ENCODE data around the gene NRDE2. TPM values are rescaled to one million over a fixed set of nuclear protein-coding genes. Genes with fewer than 3 reads are reported as not detected.
"Not testable (repeated sequence)": the region's sequence is repeated elsewhere in the genome, so short reads cannot be mapped to it uniquely, and the experiment has no call there.

NRDE2 gene
- total RNA-seq, 1 experiment from 2014 or later: 16.5 TPM

GRCh38 chr14:90235179-90235976, 96.4 kb downstream of the NRDE2 start:
- CTCF ChIA-PET: interaction anchor here (0.7 to 1.0 kb wide), 2 partner anchors 22 to 262 kb away, joined by 3 read pairs; no protein-coding TSS in a partner anchor
- peak; percentile 91 for ATAC-seq
- H3K36me3 ChIP-seq (ENCODE audit: control insufficient read depth, insufficient read depth, low read length): no peaks in the 10 kb centered on the region
- DNase-seq (ENCODE audit: low read depth, low spot score): peak; percentile 60
- in situ Hi-C loops (cut with HindIII; ENCODE audit: low pct_unique_long_range_greater_than_20kb, low sequenced_read_pairs) (no loop called here), intact Hi-C loops (cut with micrococcal nuclease; ENCODE audit: unreplicated experiment) (loop anchor here (2.0 to 5.0 kb wide), 2 partner anchors 123 to 263 kb away; no protein-coding TSS in a partner anchor)
- no peaks in the 10 kb centered on the region for H3K27me3 ChIP-seq (ENCODE audit: control insufficient read depth, insufficient read depth, low read length)
- peaks cover 7% of the 10 kb centered on the region for H3K9me3 ChIP-seq (ENCODE audit: control insufficient read depth, insufficient read depth, low read depth, low read length)
- no peaks in the 10 kb centered on the region for H3K4me1 ChIP-seq (ENCODE audit: control insufficient read depth, insufficient read depth, low read length)
- no peak overlapping the region for H3K4me3 ChIP-seq (ENCODE audit: low read depth in 2 of 2, low read length in 2 of 2)
- TF ChIP-seq SIN3A (IDR thresholded peaks at IDR 0.05; ENCODE audit: borderline replicate concordance, insufficient read depth, low read depth, low read length): no peak
- TF ChIP-seq REST (IDR thresholded peaks at IDR 0.05; ENCODE audit: insufficient read depth in 1 of 2, low read depth in 2 of 2, low read length in 1 of 2): no peak
- TF ChIP-seq TCF7L2 (IDR thresholded peaks at IDR 0.05; ENCODE audit: low read depth, low read length): no peak
- TF ChIP-seq CTCF (IDR thresholded peaks at IDR 0.05): peak; percentile 91
- no peak for TF ChIP-seq POLR2AphosphoS5 (IDR thresholded peaks at IDR 0.05; ENCODE audit: low read depth, low read length)
- H3K27ac ChIP-seq (ENCODE audit: low read length): no peak overlapping the region
- no TSS peak for BruUV-seq (replicated peaks)
- POLR2A ChIA-PET: no interaction called here

GRCh38 chr14:90229942-90230341, 101.8 kb downstream of the NRDE2 start:
- BruUV-seq (replicated peaks); H3K4me1 ChIP-seq (ENCODE audit: control insufficient read depth, insufficient read depth, low read length); H3K27ac ChIP-seq (ENCODE audit: low read length); CTCF ChIA-PET; H3K27me3 ChIP-seq (ENCODE audit: control insufficient read depth, insufficient read depth, low read length); H3K4me3 ChIP-seq (ENCODE audit: low read depth in 2 of 2, low read length in 2 of 2); POLR2A ChIA-PET; H3K9me3 ChIP-seq (ENCODE audit: control insufficient read depth, insufficient read depth, low read depth, low read length); ATAC-seq; in situ Hi-C loops (cut with HindIII; ENCODE audit: low pct_unique_long_range_greater_than_20kb, low sequenced_read_pairs); H3K36me3 ChIP-seq (ENCODE audit: control insufficient read depth, insufficient read depth, low read length); intact Hi-C loops (cut with micrococcal nuclease; ENCODE audit: unreplicated experiment); DNase-seq (ENCODE audit: low read depth, low spot score): not testable (repeated sequence)

GRCh38 chr14:90228478-90228877, 103.3 kb downstream of the NRDE2 start:
- no peak for ATAC-seq
- ChIA-PET CTCF (no interaction called here), POLR2A (no interaction called here)
- Histone ChIP-seq H3K36me3 (ENCODE audit: control insufficient read depth, insufficient read depth, low read length) (no peaks in the 10 kb centered on the region), H3K27me3 (ENCODE audit: control insufficient read depth, insufficient read depth, low read length) (no peaks in the 10 kb centered on the region), H3K9me3 (ENCODE audit: control insufficient read depth, insufficient read depth, low read depth, low read length) (no peaks in the 10 kb centered on the region), H3K4me3 (ENCODE audit: low read depth in 2 of 2, low read length in 2 of 2) (no peak overlapping the region), H3K27ac (ENCODE audit: low read length) (no peak overlapping the region), H3K4me1 (ENCODE audit: control insufficient read depth, insufficient read depth, low read length) (no peaks in the 10 kb centered on the region)
- no peak for DNase-seq (ENCODE audit: low read depth, low spot score)
- in situ Hi-C loops (cut with HindIII; ENCODE audit: low pct_unique_long_range_greater_than_20kb, low sequenced_read_pairs) (no loop called here), intact Hi-C loops (cut with micrococcal nuclease; ENCODE audit: unreplicated experiment) (no loop called here)
- no peak for TF ChIP-seq REST (IDR thresholded peaks at IDR 0.05; ENCODE audit: insufficient read depth in 1 of 2, low read depth in 2 of 2, low read length in 1 of 2)
- TF ChIP-seq SIN3A (IDR thresholded peaks at IDR 0.05; ENCODE audit: borderline replicate concordance, insufficient read depth, low read depth, low read length): no peak
- no peak for TF ChIP-seq POLR2AphosphoS5 (IDR thresholded peaks at IDR 0.05; ENCODE audit: low read depth, low read length)
- TF ChIP-seq TCF7L2 (IDR thresholded peaks at IDR 0.05; ENCODE audit: low read depth, low read length): no peak
- TF ChIP-seq CTCF (IDR thresholded peaks at IDR 0.05): no peak
- no TSS peak for BruUV-seq (replicated peaks)
